PFSK-1 (cell line): ENCODE results near the gene DMBT1.

Experiments
- POLR2AphosphoS5 ChIP-seq: IDR thresholded peaks from 2 replicates; pipeline ENCODE4 v1.6.1; 2012; ENCODE audit warnings: low read depth, mild to moderate bottlenecking, control low read depth, low read length, moderate library complexity
- SIN3A ChIP-seq: IDR thresholded peaks from 2 replicates; pipeline ENCODE4 v1.6.1; 2012; ENCODE audit warnings: mild to moderate bottlenecking, low read length, moderate library complexity, borderline replicate concordance; ENCODE audit not compliant: insufficient read depth

- TF ChIP-seq POLR2AphosphoS5 (no peak), SIN3A (no peak)
These were observed 80.4 kb downstream of the DMBT1 start for GRCh38 chr10:122640921-122641320.
